OCI-LY7 (cell line): ENCODE measurements around the gene ZYG11A.

ENCODE experiments used
- EZH2phosphoT487 ChIP-seq: fragments of 200-600 bp; sonication (generic); IDR thresholded peaks from 2 replicates; pipeline ENCODE4 v1.6.1; 2018; ENCODE audit warnings: low read depth, borderline replicate concordance, mild to moderate bottlenecking, mixed run types, antibody characterized with exemption, low read length, moderate library complexity, mixed read lengths
- TF ChIP-seq, protein P1 (sequence below): fragments of 200-600 bp; sonication (generic); conservative IDR thresholded peaks from 2 replicates; pipeline ENCODE4 v1.5.1; 2014; ENCODE audit warnings: mild to moderate bottlenecking, antibody characterized with exemption, low read length, moderate library complexity, mixed read lengths

DNA sequence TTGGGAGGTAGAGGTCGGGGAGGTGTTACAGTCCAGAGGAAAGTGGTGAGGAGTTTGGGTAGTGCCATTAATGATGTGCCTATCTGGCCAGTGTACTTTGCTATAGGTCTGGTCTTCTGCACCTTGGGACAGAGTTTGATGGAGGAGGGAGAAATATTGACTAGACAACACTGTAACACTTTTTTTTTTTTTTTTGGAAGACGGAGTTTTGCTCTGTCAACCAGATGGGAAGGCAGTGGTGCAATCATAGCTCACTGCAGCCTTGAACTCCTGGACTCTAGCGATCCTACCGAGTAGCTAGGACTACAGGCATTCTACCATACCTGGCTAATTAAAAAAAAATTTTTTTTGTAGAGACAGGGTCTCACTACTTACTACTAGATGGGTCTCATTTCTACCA is 86.5 kb downstream of the ZYG11A start:
- TF ChIP-seq, protein P1, sequence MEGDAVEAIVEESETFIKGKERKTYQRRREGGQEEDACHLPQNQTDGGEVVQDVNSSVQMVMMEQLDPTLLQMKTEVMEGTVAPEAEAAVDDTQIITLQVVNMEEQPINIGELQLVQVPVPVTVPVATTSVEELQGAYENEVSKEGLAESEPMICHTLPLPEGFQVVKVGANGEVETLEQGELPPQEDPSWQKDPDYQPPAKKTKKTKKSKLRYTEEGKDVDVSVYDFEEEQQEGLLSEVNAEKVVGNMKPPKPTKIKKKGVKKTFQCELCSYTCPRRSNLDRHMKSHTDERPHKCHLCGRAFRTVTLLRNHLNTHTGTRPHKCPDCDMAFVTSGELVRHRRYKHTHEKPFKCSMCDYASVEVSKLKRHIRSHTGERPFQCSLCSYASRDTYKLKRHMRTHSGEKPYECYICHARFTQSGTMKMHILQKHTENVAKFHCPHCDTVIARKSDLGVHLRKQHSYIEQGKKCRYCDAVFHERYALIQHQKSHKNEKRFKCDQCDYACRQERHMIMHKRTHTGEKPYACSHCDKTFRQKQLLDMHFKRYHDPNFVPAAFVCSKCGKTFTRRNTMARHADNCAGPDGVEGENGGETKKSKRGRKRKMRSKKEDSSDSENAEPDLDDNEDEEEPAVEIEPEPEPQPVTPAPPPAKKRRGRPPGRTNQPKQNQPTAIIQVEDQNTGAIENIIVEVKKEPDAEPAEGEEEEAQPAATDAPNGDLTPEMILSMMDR = no peak
- no peak for TF ChIP-seq EZH2phosphoT487
